Esophagus squamous epithelium (tissue), 5 donors: ENCODE measurements around the gene COMT. TPM values are rescaled to one million over a fixed set of nuclear protein-coding genes. Genes with fewer than 3 reads are reported as not detected.

Experiments
- DNase-seq: peaks from one replicate; lab custom pipeline; 2025; lab: John Stamatoyannopoulos, UW
- H3K27ac ChIP-seq, 4 donors: fragments of 200-600 bp; sonication (generic); one replicate each; pipeline ENCODE4 v1.5.1; 2016 to 2019; ENCODE audit warnings: mild to moderate bottlenecking in 1 of 4
- H3K27me3 ChIP-seq, 4 donors: fragments of 200-600 bp; sonication (generic); 1 replicate in 3 of 4; 2 replicates in 1 of 4; pipeline versions ENCODE4 v1.5.1 to v1.6.0; 2017 to 2021; ENCODE audit warnings: antibody characterized with exemption in 1 of 4
- H3K36me3 ChIP-seq, 3 donors: fragments of 200-600 bp; sonication (generic); one replicate each; pipeline ENCODE4 v1.5.1; 2016 to 2019
- H3K4me1 ChIP-seq, 3 donors: fragments of 200-600 bp; sonication (generic); one replicate each; pipeline ENCODE4 v1.5.1; 2017 to 2019
- H3K4me3 ChIP-seq, 4 donors: fragments of 200-600 bp; sonication (generic); 1 replicate in 3 of 4; 2 replicates in 1 of 4; pipeline ENCODE4 v1.5.1; 2016 to 2019; ENCODE audit warnings: mild to moderate bottlenecking in 2 of 4, moderate library complexity in 1 of 4
- H3K9me3 ChIP-seq, 3 donors: fragments of 200-600 bp; sonication (generic); one replicate each; pipeline ENCODE4 v1.5.1; 2016 to 2019
- POLR2A ChIP-seq, 4 donors: fragments of 450-650 bp; IDR thresholded peaks; one replicate each; pipeline ENCODE4 v1.6.1; 2017; ENCODE audit warnings: antibody characterized with exemption in 4 of 4, mild to moderate bottlenecking in 4 of 4, moderate library complexity in 3 of 4
- WGBS, 2 donors: methylation state at CpG; one replicate each; pipeline ENCODE4 v1.1.5; 2018; 5-methylcytosine and 5-hydroxymethylcytosine counted together
- intact Hi-C: fragments of 100-400 bp; cut with DNase I; formaldehyde crosslinking; loops from one replicate; pipeline ENCODE4 v1.15.0; 2022
- total RNA-seq, 4 donors: library from RNA; depleted of rRNA; stranded (reverse); fragments of >200 nt; gene quantifications; one replicate each; pipeline ENCODE4 v1.1.0, GENCODE V29; 2016
- TF ChIP-seq, protein P1 (sequence below), 6 experiments: fragments of 450-650 bp in 4 of 6; fragments of 200-600 bp in 2 of 6; sonication (generic) in 2 of 6; IDR thresholded peaks; one replicate each; pipeline ENCODE4 v1.5.1; 2016 to 2019; ENCODE audit warnings: antibody characterized with exemption in 6 of 6, mild to moderate bottlenecking in 4 of 6, moderate library complexity in 4 of 6
- donor health status: DM: yes; HTN: yes; CAD: no.

Gene COMT
- total RNA-seq, 4 donors from 2014 or later, result 210 to 422 (median 234) TPM

DNA sequence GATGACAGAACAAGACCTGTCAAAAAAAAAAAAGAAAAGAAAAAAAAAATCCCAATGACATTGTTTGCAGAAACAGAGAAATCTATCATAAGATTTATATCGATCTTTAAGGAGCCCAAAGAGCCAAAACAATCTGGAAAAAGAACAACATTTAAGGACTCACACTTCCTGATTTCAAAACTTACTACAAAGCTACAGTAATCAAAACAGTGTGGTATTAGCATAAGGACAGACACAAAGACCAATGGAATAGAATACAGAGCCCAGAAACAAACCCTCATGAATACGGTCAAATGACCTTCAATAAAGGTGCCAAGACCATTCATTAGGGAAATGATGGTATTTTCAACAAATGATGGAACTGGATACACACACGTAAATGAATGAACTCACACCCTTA, 62.9 kb downstream of the COMT start:
- DNase-seq, result no peak
- TF ChIP-seq, protein P1, sequence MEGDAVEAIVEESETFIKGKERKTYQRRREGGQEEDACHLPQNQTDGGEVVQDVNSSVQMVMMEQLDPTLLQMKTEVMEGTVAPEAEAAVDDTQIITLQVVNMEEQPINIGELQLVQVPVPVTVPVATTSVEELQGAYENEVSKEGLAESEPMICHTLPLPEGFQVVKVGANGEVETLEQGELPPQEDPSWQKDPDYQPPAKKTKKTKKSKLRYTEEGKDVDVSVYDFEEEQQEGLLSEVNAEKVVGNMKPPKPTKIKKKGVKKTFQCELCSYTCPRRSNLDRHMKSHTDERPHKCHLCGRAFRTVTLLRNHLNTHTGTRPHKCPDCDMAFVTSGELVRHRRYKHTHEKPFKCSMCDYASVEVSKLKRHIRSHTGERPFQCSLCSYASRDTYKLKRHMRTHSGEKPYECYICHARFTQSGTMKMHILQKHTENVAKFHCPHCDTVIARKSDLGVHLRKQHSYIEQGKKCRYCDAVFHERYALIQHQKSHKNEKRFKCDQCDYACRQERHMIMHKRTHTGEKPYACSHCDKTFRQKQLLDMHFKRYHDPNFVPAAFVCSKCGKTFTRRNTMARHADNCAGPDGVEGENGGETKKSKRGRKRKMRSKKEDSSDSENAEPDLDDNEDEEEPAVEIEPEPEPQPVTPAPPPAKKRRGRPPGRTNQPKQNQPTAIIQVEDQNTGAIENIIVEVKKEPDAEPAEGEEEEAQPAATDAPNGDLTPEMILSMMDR (IDR thresholded peaks at IDR 0.05), result no peak
- TF ChIP-seq POLR2A (IDR thresholded peaks at IDR 0.05), result no peak
- Histone ChIP-seq H3K27me3 (no peaks in the 10 kb centered on the region), H3K4me1 (no peaks in the 10 kb centered on the region), H3K9me3 (peaks cover 0 to 5% (median 0%) of the 10 kb centered on the region in 3 donors), H3K27ac (no peak overlapping the region), H3K36me3 (no peaks in the 10 kb centered on the region), H3K4me3 (no peak overlapping the region)
- intact Hi-C loops, result no loop called here
- WGBS, 2 donors, result 89 to 96% methylated on average over 3 of the region's 3 CpGs

DNA sequence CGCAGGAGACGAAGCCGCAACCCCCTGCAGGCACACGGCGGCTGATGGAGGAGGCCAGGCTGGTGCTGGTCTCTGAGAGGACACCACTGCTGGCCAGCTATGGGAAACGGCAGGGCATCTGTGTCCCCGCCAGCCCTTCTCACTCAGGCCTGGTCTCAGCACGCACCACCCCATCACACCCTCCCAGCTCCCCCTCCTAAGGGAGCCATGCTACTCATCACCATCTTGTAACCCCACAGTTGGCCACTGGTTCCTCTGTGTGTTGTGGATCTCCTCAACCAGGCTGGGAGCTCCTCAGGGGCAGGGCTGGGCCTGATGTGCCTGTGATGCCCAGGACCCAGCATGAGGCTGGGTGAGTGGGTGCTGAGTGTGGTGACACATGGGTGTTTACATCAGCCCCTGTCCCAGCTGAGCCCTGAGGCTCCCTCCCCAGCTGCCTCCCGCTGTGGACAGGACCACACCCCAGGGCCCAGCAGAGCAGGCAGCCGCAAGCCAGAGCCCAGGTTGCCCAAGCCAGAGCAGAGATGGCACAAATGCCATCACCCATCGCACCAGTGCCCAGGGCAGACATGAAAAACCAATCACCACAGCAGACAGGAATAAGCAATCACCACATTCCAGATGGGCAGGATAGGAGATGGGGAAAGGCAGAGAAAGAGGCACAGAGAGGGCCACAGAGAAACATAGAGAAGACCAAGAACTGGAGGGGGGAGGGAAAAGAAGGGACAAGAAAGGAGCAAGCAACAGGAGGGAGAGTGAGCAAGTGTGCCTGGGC, 66.8 kb downstream of the COMT start:
- H3K36me3 ChIP-seq, result no peaks in the 10 kb centered on the region
- H3K4me3 ChIP-seq, result no peak overlapping the region
- intact Hi-C loops, result no loop called here
- TF ChIP-seq POLR2A (IDR thresholded peaks at IDR 0.05), result no peak
- TF ChIP-seq, protein P1 (IDR thresholded peaks at IDR 0.05), result no peak
- 87 to 95% methylated on average over 7 to 8 of the region's 11 CpGs for WGBS, 2 donors
- H3K4me1 ChIP-seq, result peaks cover 0 to 10% (median 0%) of the 10 kb centered on the region in 3 donors
- H3K9me3 ChIP-seq, result peaks cover 0 to 3% (median 0%) of the 10 kb centered on the region in 3 donors
- no peaks in the 10 kb centered on the region for H3K27me3 ChIP-seq
- DNase-seq, result no peak
- H3K27ac ChIP-seq, result no peak overlapping the region

DNA sequence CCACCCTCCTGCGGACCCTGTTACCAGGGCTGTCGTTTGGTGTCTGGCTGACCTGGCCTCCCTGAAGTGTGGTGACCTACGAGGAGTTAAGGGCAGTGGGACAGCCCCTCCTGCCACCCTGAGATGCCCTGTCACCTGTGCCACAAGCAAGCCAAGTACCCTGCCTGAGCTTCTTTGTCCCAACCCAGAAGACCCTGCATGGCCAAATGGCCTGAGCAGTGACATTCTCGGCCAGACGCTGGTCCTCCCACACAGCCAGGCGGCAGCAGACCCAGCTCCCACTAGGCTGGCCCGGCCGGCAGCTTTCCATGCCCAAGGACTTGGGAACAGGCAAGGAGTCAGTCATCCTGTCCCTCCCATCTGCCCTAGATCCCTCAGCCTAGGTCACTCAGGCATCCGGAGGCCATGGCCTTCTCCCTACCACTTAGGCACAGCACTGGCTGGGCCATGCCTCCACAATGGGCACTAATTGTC, 67.5 kb downstream of the COMT start:
- intact Hi-C loops, result no loop called here
- TF ChIP-seq, protein P1 (IDR thresholded peaks at IDR 0.05), result no peak
- no peak for TF ChIP-seq POLR2A (IDR thresholded peaks at IDR 0.05)
- no peaks in the 10 kb centered on the region for H3K27me3 ChIP-seq
- no peaks in the 10 kb centered on the region for H3K36me3 ChIP-seq
- H3K9me3 ChIP-seq, result no peaks in the 10 kb centered on the region
- H3K27ac ChIP-seq, result no peak overlapping the region
- WGBS, 2 donors, result 92% methylated on average over 5 to 9 of the region's 9 CpGs
- no peak overlapping the region for H3K4me3 ChIP-seq
- H3K4me1 ChIP-seq, result peaks cover 0 to 11% (median 0%) of the 10 kb centered on the region in 3 donors
- DNase-seq, result no peak

DNA sequence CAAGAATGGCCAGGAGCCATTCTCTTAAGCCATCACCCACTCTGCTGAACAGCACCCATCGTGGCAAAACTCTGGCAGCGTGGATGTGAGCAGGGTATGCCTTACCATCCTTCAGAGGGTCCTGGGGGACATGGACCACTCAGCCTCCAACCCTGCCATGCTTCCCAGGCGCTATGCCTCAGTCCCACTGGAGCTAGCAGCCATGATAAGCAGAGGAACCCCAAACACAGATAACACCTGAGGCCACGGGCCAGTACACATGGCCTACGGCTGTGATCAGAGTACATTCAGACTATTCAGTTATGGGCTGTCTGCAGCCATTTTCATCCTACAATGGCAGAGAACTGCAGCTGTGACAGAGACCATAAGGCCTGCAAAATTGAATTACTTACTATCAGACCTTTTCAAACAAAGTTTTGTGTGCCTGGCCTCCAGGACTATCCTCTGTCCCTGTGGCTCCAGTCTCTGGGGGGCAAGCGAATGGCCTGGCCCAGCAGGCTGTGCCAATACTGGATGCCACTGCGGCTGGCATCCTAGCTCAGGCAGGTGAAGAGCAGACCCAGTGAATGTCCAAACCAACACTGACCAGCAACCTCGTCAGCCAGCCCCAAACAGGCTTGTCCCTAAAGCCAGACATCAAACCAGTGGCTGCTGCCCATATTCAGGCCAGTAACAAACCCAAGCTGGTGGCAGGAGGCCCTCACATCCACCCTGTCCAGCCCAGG, 68.2 kb downstream of the COMT start:
- no peaks in the 10 kb centered on the region for H3K9me3 ChIP-seq
- intact Hi-C loops, result no loop called here
- H3K4me3 ChIP-seq, result no peak overlapping the region

More for the DNA sequence above, 68.2 kb downstream of the COMT start:
- DNase-seq, result no peak
- WGBS, 2 donors, result 90 to 100% methylated on average over 3 to 4 of the region's 8 CpGs
- Histone ChIP-seq H3K36me3 (no peaks in the 10 kb centered on the region), H3K27ac (no peak overlapping the region), H3K27me3 (peaks cover 0 to 2% (median 0%) of the 10 kb centered on the region in 4 donors), H3K4me1 (peaks cover 0 to 14% (median 0%) of the 10 kb centered on the region in 3 donors)
- TF ChIP-seq, protein P1 (IDR thresholded peaks at IDR 0.05), result no peak
- no peak for TF ChIP-seq POLR2A (IDR thresholded peaks at IDR 0.05)
